Stimulated activated CD4-positive, alpha-beta T cell treated with anti-CD3 and anti-CD28 coated beads, TNF-alpha, amount 100 ng/mL, for 4 hours (primary cell): ENCODE results near the gene SPDYE17.
"Not testable (repeated sequence)": the region's sequence is repeated elsewhere in the genome, so short reads cannot be mapped to it uniquely, and the experiment has no call there.

Source experiments
- DNase-seq, 3 experiments: peaks; one replicate each; pipeline ENCODE4 v3.0.0-alpha.2; 2020; ENCODE audit warnings: low read depth in 3 of 3

SPDYE17 gene

GRCh38 chr7:76998764-76999450 is 33.3 kb downstream of the SPDYE17 start:
- not testable (repeated sequence) for DNase-seq

- DNase-seq = no peak
These were observed 33.9 kb downstream of the SPDYE17 start for GRCh38 chr7:76998285-76998589.

DNA sequence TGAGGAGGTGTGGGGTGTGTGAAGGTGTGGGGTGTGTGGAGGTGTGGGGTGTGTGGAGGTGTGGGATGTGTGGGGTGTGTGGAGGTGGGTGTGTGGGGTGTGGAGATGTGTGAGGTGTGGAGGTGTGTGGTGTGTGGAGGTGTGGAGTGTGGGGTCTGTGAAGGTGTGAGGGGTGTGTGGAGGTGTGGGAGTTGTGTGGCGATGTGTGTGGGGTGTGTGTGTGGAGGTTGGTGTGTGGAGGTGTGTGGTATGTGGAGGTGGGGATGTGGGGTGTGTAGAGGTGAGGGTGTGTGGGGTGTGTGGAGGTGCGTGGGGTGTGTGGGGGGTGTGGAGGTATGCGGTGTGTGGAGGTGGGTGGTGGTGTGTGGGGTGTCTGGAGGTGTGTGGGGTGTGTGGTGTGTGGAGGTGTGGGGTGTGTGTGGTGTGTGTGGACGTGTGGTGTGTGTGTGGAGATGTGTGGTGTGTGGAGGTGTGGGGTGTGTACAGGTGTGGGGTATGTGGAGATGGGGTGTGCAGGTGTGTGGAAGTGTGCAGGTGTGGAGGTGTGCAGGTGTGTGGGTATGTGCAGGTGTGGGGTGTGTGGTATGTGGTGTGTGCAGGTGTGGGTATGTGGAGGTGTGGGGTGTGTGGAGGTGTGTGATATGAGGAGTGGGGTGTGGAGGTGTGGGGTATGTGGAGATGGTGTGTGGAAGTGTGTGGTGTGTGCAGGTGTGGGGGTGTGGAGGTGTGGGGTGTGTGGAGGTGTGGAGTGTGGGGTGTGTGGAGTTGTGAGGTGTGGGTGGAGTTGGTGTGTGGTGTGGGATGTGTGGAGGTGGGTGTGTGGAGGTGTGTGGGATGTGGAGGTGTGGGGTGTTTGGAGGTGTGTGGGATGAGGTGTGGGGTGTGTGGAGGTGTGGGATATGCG is 34.5 kb downstream of the SPDYE17 start:
- no peak for DNase-seq

DNA sequence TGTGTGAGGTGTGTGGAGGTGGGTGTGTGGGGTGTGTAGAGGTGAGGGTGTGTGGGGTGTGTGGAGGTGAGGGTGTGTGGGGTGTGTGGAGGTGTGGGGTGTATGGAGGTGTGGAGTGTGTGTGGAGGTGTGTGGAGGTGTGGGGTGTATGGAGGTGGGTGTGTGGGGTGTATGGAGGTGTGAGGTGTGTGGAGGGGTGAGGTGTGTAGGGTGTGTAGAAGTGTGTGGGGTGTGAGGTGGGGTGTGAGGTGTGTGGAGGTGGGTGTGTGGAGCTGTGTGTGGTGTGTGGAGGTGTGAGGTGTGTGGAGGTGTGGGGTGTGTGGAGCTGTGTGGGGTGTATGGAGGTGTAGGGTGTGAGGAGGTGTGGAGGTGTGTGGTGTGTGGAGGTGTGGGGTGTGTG is 35.2 kb downstream of the SPDYE17 start:
- not testable (repeated sequence) for DNase-seq

- DNase-seq = not testable (repeated sequence)
These were observed 37.9 kb downstream of the SPDYE17 start for GRCh38 chr7:76994286-76994685.

- DNase-seq = not testable (repeated sequence)
These were observed 38.3 kb downstream of the SPDYE17 start for GRCh38 chr7:76993831-76994230.

DNA sequence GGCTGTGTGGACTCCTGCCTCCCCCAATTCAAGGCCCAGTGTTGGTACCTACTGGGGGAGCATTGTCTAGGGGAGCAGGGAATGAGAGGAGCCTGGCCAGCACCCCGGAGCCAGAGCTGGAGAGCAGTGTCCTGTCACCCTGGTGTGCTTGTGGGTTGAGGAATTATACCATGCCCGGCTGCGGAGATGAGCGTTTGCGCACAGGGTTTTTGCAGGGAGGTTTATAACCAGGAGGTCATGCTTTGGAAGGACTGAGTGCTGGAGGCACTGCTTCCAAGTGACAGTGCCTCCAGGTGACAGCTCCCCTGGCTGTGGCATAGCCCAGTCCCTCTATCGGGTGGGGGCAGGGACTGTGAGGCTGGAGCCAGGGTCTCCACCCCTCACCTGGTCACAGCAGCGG is 39.3 kb downstream of the SPDYE17 start:
- DNase-seq = not testable (repeated sequence)

GRCh38 chr7:76992204-76992603 is 40.0 kb downstream of the SPDYE17 start:
- not testable (repeated sequence) for DNase-seq

- not testable (repeated sequence) for DNase-seq
These were observed 42.0 kb downstream of the SPDYE17 start for GRCh38 chr7:76990202-76990601.

DNA sequence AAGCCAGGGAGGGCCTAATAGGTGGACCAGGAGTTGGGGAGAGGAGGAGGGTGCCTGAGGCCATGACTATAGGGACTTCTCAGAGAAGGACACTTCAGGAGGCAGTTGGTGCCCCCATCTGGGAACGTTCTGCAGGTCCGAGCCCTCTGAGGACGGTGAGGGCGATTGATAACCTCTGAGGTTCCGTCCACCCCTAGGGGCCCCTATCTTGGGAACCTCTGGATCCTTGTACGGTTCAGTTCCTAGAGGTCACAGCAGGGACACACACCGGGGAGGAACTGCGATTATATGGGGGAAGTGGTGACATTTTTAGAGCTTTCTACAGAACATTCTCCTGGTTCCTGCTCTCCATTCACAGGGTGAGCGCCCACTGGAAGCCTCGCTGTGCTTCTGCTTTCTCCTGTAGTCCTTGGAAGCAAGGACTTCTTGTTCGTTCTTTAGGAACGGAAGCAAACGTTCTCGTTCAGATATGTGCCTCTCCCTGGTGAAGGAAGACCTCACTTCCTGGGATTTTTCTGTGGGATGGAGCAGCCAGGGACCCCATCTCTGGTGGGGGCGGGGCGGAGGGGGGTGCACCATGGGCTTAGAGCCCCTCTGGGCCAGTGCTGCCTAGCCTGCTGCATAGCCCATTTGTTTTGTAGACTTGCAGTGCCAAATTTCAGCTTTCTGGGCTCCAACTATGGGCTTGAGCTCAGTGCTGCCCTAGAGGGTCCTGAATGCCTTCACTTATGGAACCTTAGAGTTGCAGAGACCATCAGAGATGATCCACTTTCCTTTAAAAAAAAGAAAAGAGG is 46.0 kb downstream of the SPDYE17 start:
- DNase-seq = not testable (repeated sequence)

GRCh38 chr7:76984784-76985136 is 47.4 kb downstream of the SPDYE17 start:
- DNase-seq = not testable (repeated sequence)

- not testable (repeated sequence) for DNase-seq
These were observed 48.0 kb downstream of the SPDYE17 start for GRCh38 chr7:76983937-76984783.

- DNase-seq = not testable (repeated sequence)
These were observed 48.8 kb downstream of the SPDYE17 start for GRCh38 chr7:76983333-76983732.

- not testable (repeated sequence) for DNase-seq
These were observed 49.7 kb downstream of the SPDYE17 start for GRCh38 chr7:76982501-76982900.

DNA sequence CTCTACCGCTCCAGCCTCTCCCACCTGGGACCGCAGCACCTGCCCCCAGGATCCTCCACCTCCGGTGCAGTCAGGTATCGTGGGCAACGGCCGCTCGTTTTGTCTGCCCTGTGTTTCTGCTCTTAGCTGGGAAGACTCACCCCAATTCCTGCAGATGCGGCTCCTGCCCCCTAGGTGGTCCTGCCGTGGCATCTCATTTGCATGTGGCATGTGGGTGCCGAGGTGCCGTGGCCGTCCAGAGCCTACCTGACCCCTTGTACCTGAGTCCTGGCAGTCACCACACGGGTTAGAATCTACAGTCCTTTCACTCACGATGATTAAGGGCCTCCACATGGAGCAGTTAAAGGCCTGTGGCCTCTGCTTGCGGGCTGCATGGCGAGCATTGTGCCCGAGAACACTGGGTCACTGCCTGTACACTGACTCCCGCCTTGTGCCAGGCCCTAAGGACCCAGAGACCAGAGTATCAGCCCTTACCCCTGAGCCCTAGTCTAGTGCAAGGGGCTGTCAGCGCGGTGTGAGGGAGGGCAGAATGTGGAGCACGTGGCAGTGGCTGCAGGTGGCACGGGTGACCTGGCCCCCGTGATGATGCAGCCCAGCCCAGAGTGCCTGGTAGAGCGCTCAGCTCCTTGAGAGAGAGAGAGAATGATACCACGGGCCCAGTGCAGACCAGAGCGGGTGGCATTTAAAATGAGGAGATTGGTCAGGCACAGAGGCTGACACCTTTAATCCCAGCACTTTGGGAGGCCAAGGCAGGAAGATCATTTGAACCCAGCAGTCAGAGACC is 50.8 kb downstream of the SPDYE17 start:
- DNase-seq = not testable (repeated sequence)

- not testable (repeated sequence) for DNase-seq
These were observed 51.6 kb downstream of the SPDYE17 start for GRCh38 chr7:76980576-76980975.

GRCh38 chr7:76977761-76978367 is 54.3 kb downstream of the SPDYE17 start:
- DNase-seq = not testable (repeated sequence)

GRCh38 chr7:76974793-76975579 is 57.2 kb downstream of the SPDYE17 start:
- not testable (repeated sequence) for DNase-seq

GRCh38 chr7:76974336-76974735 is 57.8 kb downstream of the SPDYE17 start:
- DNase-seq = not testable (repeated sequence)
